ENCODE measurements around the gene PDXK. TPM values are rescaled to one million over a fixed set of nuclear protein-coding genes. Genes with fewer than 3 reads are reported as not detected.
"Not testable (repeated sequence)": the region's sequence is repeated elsewhere in the genome, so short reads cannot be mapped to it uniquely, and the experiment has no call there.

The PDXK gene
- total and polyA plus RNA-seq, 2 donors (not counting 3 experiments of a cell fraction or from before 2014, with no cell fraction given), result 44.2 to 59.1 TPM

DNA sequence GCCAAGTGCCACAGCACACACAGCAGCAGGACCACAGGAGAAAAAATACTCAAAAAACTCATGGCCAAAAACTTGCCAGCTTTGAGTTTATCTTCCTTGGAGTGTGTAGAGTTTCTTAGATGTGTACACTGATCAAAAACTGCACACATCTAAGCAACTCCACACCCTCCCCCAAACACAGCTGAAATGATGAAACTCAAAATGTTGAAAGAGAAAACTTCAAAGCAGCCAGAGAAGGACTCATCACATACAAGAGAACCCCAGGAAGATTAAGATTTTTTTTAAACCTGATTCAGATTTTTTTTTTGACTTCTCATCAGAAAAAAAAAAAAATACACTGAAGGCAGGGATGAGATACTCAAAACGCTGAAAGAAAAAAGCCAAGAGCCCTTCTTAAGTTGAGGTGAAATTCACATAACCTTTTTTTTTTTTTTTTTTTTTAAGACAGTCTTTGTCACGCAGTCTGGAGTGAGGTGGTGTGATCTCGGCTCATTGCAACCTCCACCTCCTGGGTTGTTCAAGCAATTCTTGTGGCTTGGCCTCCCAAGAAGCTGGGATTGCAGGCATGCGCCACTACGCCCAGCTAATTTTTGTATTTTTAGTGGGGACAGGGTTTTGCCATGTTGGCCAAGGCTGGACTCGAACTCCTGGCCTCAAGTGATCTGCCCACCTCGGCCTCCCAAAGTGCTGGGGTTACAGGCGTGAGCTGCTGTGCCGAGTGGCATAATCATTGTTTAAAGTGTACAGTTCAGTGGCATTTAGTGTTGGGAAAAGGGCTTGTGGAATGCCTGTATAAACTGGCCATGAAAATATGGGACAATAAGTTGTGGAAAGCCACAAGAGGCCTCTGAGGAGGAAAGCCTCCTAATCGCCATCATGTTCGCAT lies 20.9 kb upstream of the PDXK start:
- Histone ChIP-seq H3K4me2 (ENCODE audit: insufficient read depth, low read length) (no peak overlapping the region), H3K9me1 (replicated peaks; ENCODE audit: control insufficient read depth, extremely low read depth, insufficient read depth, low read length) (no peaks in the 10 kb centered on the region), H3K27ac (ENCODE audit: insufficient read depth, low read depth, low read length) (no peak overlapping the region), H3K4me1 (ENCODE audit: control insufficient read depth, extremely low read depth, insufficient read depth, low read length) (no peaks in the 10 kb centered on the region), H3K4me3 (replicated peaks in 1 of 3; ENCODE audit: insufficient read depth in 1 of 3, low read depth in 1 of 3, low read length in 3 of 3) (no peak overlapping the region), H3K27me3 (ENCODE audit: control insufficient read depth in 2 of 2, insufficient read depth in 2 of 2, low read length in 2 of 2) (no peaks in the 10 kb centered on the region), H3K9me3 (replicated peaks; ENCODE audit: control insufficient read depth, insufficient read depth, low read length) (no peaks in the 10 kb centered on the region), H2AFZ (ENCODE audit: low read depth, low read length) (no peak overlapping the region), H3K9ac (replicated peaks; ENCODE audit: extremely low read depth, insufficient read depth, low read length) (no peak overlapping the region), H3K79me2 (ENCODE audit: control insufficient read depth, insufficient read depth, low read length) (no peaks in the 10 kb centered on the region), H3K36me3 (ENCODE audit: control insufficient read depth in 2 of 2, extremely low read depth in 1 of 2, insufficient read depth in 2 of 2, low read length in 2 of 2) (peaks cover 2 to 13% of the 10 kb centered on the region in 2 experiments), H4K20me1 (replicated peaks; ENCODE audit: control insufficient read depth, extremely low read depth, insufficient read depth, low read length) (no peaks in the 10 kb centered on the region)
- TF ChIP-seq, protein P1, sequence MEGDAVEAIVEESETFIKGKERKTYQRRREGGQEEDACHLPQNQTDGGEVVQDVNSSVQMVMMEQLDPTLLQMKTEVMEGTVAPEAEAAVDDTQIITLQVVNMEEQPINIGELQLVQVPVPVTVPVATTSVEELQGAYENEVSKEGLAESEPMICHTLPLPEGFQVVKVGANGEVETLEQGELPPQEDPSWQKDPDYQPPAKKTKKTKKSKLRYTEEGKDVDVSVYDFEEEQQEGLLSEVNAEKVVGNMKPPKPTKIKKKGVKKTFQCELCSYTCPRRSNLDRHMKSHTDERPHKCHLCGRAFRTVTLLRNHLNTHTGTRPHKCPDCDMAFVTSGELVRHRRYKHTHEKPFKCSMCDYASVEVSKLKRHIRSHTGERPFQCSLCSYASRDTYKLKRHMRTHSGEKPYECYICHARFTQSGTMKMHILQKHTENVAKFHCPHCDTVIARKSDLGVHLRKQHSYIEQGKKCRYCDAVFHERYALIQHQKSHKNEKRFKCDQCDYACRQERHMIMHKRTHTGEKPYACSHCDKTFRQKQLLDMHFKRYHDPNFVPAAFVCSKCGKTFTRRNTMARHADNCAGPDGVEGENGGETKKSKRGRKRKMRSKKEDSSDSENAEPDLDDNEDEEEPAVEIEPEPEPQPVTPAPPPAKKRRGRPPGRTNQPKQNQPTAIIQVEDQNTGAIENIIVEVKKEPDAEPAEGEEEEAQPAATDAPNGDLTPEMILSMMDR (IDR thresholded peaks at IDR 0.05; ENCODE audit: extremely low read depth in 1 of 2, insufficient read depth in 1 of 2, low read depth in 1 of 2, low read length in 2 of 2), result no peak
- TF ChIP-seq GATA2 (IDR thresholded peaks at IDR 0.05; ENCODE audit: insufficient read depth, insufficient read length, low read depth, low read length) (no peak), POLR2AphosphoS5 (IDR thresholded peaks at IDR 0.05; ENCODE audit: insufficient read depth, low read depth, low read length) (no peak), FOS (IDR thresholded peaks at IDR 0.05; ENCODE audit: borderline replicate concordance, insufficient read depth, low read length) (no peak), MYC (IDR thresholded peaks at IDR 0.05; ENCODE audit: low read depth, low read length) (no peak), POLR2A (IDR thresholded peaks at IDR 0.05; ENCODE audit: low read depth, low read length) (no peak), JUN (IDR thresholded peaks at IDR 0.05; ENCODE audit: borderline replicate concordance, insufficient read depth, insufficient read length, low read depth) (no peak), EZH2 (IDR thresholded peaks at IDR 0.05; ENCODE audit: borderline replicate concordance, low read depth, low read length, severe bottlenecking) (no peak)
- TF ChIP-seq, protein P2, sequence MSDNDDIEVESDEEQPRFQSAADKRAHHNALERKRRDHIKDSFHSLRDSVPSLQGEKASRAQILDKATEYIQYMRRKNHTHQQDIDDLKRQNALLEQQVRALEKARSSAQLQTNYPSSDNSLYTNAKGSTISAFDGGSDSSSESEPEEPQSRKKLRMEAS (IDR thresholded peaks at IDR 0.05; ENCODE audit: insufficient read depth, insufficient read length), result no peak
- FAIRE-seq (no peak), DNase-seq (ENCODE audit: low read depth, low spot score) (no peak)
- intact Hi-C loops (cut with micrococcal nuclease) (no loop called here), dilution Hi-C loops (cut with MboI; ENCODE audit: extremely low pct_ligation_motif_present, low sequenced_read_pairs) (no loop called here)
- ChIA-PET POLR2A (no interaction called here), CTCF (no interaction called here)
- no TSS peak for BruUV-seq (replicated peaks)

DNA sequence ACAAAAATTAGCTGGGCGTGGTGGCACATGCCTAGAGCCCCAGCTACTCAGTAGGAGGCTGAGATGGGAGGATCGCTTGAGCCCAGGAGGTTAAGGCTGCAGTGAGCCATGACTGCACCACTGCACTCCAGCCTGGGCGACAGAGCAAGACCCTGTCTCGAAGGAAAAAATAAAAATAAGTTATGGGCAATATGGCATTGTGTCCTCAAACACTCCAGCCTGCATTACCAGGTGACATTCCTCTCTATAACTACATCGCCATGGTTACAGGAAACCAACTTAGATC lies 19.5 kb upstream of the PDXK start:
- H3K79me2 ChIP-seq (ENCODE audit: control insufficient read depth, insufficient read depth, low read length); H3K9ac ChIP-seq (replicated peaks; ENCODE audit: extremely low read depth, insufficient read depth, low read length); dilution Hi-C loops (cut with MboI; ENCODE audit: extremely low pct_ligation_motif_present, low sequenced_read_pairs); DNase-seq (ENCODE audit: low read depth, low spot score); FAIRE-seq; H3K4me3 ChIP-seq (replicated peaks in 1 of 3; ENCODE audit: insufficient read depth in 1 of 3, low read depth in 1 of 3, low read length in 3 of 3); H3K9me1 ChIP-seq (replicated peaks; ENCODE audit: control insufficient read depth, extremely low read depth, insufficient read depth, low read length); H4K20me1 ChIP-seq (replicated peaks; ENCODE audit: control insufficient read depth, extremely low read depth, insufficient read depth, low read length); H3K4me1 ChIP-seq (ENCODE audit: control insufficient read depth, extremely low read depth, insufficient read depth, low read length); CTCF ChIA-PET; H3K27ac ChIP-seq (ENCODE audit: insufficient read depth, low read depth, low read length); H3K4me2 ChIP-seq (ENCODE audit: insufficient read depth, low read length); H2AFZ ChIP-seq (ENCODE audit: low read depth, low read length); intact Hi-C loops (cut with micrococcal nuclease); H3K27me3 ChIP-seq (ENCODE audit: control insufficient read depth in 2 of 2, insufficient read depth in 2 of 2, low read length in 2 of 2); H3K36me3 ChIP-seq (ENCODE audit: control insufficient read depth in 2 of 2, extremely low read depth in 1 of 2, insufficient read depth in 2 of 2, low read length in 2 of 2); BruUV-seq (replicated peaks); H3K9me3 ChIP-seq (replicated peaks; ENCODE audit: control insufficient read depth, insufficient read depth, low read length): not testable (repeated sequence)
- POLR2A ChIA-PET, result interaction anchor here (0.5 kb wide), 1 partner anchor 67 kb away, joined by 6 read pairs; no protein-coding TSS in a partner anchor

All from endothelial cell of umbilical vein (primary cell).